Activated CD4-positive, alpha-beta T cell treated with anti-CD3 and anti-CD28 coated beads, Interleukin-2, amount 10 ng/mL, durations not matched to agents 7 days and 5 days (primary cell): ENCODE measurements around the gene RNF13. TPM values are rescaled to one million over a fixed set of nuclear protein-coding genes. Genes with fewer than 3 reads are reported as not detected.

Experiments used
- CTCF ChIA-PET: fragments of 350-600 bp; sonication (Branson Sonifier 250); formaldehyde crosslinking; loops from one replicate; lab custom pipeline; 2021; ENCODE audit warnings: antibody characterized with exemption; lab: Charles Lee
- POLR2A ChIA-PET: fragments of 350-600 bp; sonication (Branson Sonifier 250); formaldehyde crosslinking; loops from one replicate; lab custom pipeline; 2021; ENCODE audit warnings: antibody characterized with exemption; lab: Charles Lee
- DNase-seq: peaks from one replicate; pipeline ENCODE4 v3.0.0-alpha.2; 2020
- H3K27ac Mint-ChIP-seq: one replicate; pipeline ENCODE4 v1.8.0; 2021; ENCODE audit warnings: mild to moderate bottlenecking, moderate library complexity, mixed read lengths
- H3K27me3 Mint-ChIP-seq: one replicate; pipeline ENCODE4 v1.8.0; 2021; ENCODE audit warnings: mixed read lengths
- H3K36me3 Mint-ChIP-seq: one replicate; pipeline ENCODE4 v1.8.0; 2021; ENCODE audit warnings: low read depth, mixed read lengths
- H3K4me1 Mint-ChIP-seq: one replicate; pipeline ENCODE4 v1.8.0; 2021; ENCODE audit warnings: mixed read lengths
- H3K4me3 Mint-ChIP-seq: one replicate; pipeline ENCODE4 v1.8.0; 2021; ENCODE audit warnings: mild to moderate bottlenecking, moderate library complexity, mixed read lengths
- H3K9me3 Mint-ChIP-seq: one replicate; pipeline ENCODE4 v1.8.0; 2021; ENCODE audit warnings: mixed read lengths
- total RNA-seq, 2 experiments: library from RNA; stranded (reverse); gene quantifications; one replicate each; pipeline ENCODE4 v1.2.3, GENCODE V29; 2021

RNF13 gene
- total RNA-seq, 2 experiments from 2014 or later = 33.0 to 45.7 TPM

GRCh38 chr3:149781211-149781610 lies 31.8 kb upstream of the RNF13 start:
- DNase-seq = no peak
- Mint-ChIP-seq H3K27ac (no peak overlapping the region), H3K4me1 (no peaks in the 10 kb centered on the region), H3K36me3 (no peaks in the 10 kb centered on the region), H3K4me3 (no peak overlapping the region), H3K27me3 (peaks cover 5% of the 10 kb centered on the region), H3K9me3 (no peaks in the 10 kb centered on the region)
- POLR2A ChIA-PET = no interaction called here
- CTCF ChIA-PET = interaction anchor here (1.0 kb wide), 1 partner anchor 27 kb away, joined by 3 read pairs; no protein-coding TSS in a partner anchor

DNA sequence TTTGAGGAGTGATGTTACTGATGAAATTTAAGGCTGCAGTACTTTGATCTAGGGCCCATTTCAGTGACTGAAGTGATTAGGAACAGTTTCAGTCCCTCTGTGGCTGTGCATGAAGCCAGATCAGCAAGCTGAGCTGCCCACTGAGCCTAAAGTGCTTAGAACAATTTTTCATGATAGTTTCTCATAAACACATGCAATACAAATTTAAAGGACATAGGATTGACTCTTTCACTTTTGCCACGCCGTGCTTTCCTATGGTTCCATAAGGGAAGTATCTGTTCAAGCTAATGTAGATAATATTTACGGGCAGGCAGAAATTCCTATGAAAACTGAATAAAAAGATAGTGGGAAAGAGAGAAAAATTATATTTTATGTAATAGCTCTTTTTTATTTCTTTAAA lies 31.3 kb upstream of the RNF13 start:
- no peaks in the 10 kb centered on the region for H3K9me3 Mint-ChIP-seq
- H3K4me1 Mint-ChIP-seq = no peaks in the 10 kb centered on the region
- ChIA-PET POLR2A (no interaction called here), CTCF (interaction anchor here (1.0 to 1.4 kb wide), 3 partner anchors 12 to 30 kb away, joined by 3 to 4 read pairs (median 3); no protein-coding TSS in a partner anchor)
- no peaks in the 10 kb centered on the region for H3K36me3 Mint-ChIP-seq
- peaks cover 7% of the 10 kb centered on the region for H3K27me3 Mint-ChIP-seq
- no peak overlapping the region for H3K27ac Mint-ChIP-seq
- DNase-seq = no peak
- no peak overlapping the region for H3K4me3 Mint-ChIP-seq

DNA sequence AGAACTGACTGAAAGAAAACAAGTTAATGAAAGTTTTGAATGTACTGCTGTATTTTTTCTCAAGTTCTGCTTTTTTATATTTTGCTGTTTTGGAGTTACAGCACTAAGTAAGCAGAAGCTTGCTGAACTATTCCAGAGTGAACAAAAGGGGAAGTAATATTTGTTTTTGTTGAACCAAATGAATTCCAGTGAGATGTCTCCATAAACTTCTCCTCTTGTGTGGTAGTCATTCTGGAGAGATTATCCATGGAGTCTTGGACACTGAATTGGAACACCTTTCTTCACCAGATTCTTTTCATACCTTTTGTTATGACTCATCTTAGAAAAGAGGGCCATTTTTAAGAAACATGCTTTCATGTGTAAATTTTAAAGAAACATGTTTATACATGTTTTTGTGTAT lies 29.4 kb upstream of the RNF13 start:
- Mint-ChIP-seq H3K27me3 (peaks cover 16% of the 10 kb centered on the region), H3K36me3 (no peaks in the 10 kb centered on the region), H3K9me3 (no peaks in the 10 kb centered on the region), H3K4me1 (no peaks in the 10 kb centered on the region), H3K4me3 (no peak overlapping the region), H3K27ac (no peak overlapping the region)
- ChIA-PET POLR2A (no interaction called here), CTCF (no interaction called here)
- no peak for DNase-seq

GRCh38 chr3:149784064-149784704 lies 28.8 kb upstream of the RNF13 start:
- Mint-ChIP-seq H3K36me3 (no peaks in the 10 kb centered on the region), H3K27ac (no peak overlapping the region), H3K4me1 (no peaks in the 10 kb centered on the region), H3K4me3 (no peak overlapping the region), H3K27me3 (peaks cover 16% of the 10 kb centered on the region), H3K9me3 (no peaks in the 10 kb centered on the region)
- CTCF ChIA-PET = no interaction called here
- DNase-seq = no peak
- POLR2A ChIA-PET = no interaction called here

DNA sequence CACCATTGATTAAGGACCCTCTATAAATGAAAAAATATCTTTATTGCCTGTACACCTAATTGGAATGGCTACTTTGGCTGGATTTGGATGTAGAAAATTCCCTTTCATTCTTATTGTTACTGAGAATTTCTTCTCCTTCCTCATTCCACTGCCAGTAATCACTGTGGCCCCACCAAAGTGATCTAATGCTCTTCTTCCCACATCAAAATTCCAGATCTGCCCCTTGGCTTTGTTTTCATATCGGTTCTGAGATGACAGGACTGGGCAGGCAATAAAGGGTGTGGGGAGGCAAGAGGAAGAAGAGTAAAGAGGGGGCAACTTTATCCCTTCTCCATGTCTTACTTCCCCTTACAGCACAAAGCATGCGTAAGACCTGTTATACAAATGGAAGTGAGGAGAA lies 22.7 kb upstream of the RNF13 start:
- DNase-seq = no peak
- no peaks in the 10 kb centered on the region for H3K4me1 Mint-ChIP-seq
- no peaks in the 10 kb centered on the region for H3K36me3 Mint-ChIP-seq
- peaks cover 28% of the 10 kb centered on the region for H3K27me3 Mint-ChIP-seq
- CTCF ChIA-PET = no interaction called here
- H3K4me3 Mint-ChIP-seq = no peak overlapping the region
- no peaks in the 10 kb centered on the region for H3K9me3 Mint-ChIP-seq
- H3K27ac Mint-ChIP-seq = no peak overlapping the region
- POLR2A ChIA-PET = no interaction called here

- H3K4me3 Mint-ChIP-seq = no peak overlapping the region
- peaks cover 28% of the 10 kb centered on the region for H3K27me3 Mint-ChIP-seq
- no peak for DNase-seq
- H3K36me3 Mint-ChIP-seq = no peaks in the 10 kb centered on the region
- no peak overlapping the region for H3K27ac Mint-ChIP-seq
- no peaks in the 10 kb centered on the region for H3K9me3 Mint-ChIP-seq
- ChIA-PET POLR2A (no interaction called here), CTCF (no interaction called here)
- no peaks in the 10 kb centered on the region for H3K4me1 Mint-ChIP-seq
Observed at GRCh38 chr3:149790698-149791097, 22.3 kb upstream of the RNF13 start.

- Mint-ChIP-seq H3K27me3 (peaks cover 19% of the 10 kb centered on the region), H3K4me3 (no peak within 1 kb of the TSS), H3K9me3 (no peaks in the 10 kb centered on the region), H3K4me1 (no peaks in the 10 kb centered on the region), H3K36me3 (no peaks in the 10 kb centered on the region), H3K27ac (no peak within 1 kb of the TSS)
- ChIA-PET CTCF (interaction anchor here (0.6 to 1.5 kb wide), 3 partner anchors 15 to 32 kb away, joined by 3 read pairs; no protein-coding TSS in a partner anchor), POLR2A (no interaction called here)
- DNase-seq = no peak
Observed at GRCh38 chr3:149792452-149793270, 20.4 kb upstream of the RNF13 start, which contains the start of gene ANKUB1. Gene ANKUB1, minus strand, starts transcription at chr3:149792554. Its CDS starts 188 bp downstream, at chr3:149792366.

DNA sequence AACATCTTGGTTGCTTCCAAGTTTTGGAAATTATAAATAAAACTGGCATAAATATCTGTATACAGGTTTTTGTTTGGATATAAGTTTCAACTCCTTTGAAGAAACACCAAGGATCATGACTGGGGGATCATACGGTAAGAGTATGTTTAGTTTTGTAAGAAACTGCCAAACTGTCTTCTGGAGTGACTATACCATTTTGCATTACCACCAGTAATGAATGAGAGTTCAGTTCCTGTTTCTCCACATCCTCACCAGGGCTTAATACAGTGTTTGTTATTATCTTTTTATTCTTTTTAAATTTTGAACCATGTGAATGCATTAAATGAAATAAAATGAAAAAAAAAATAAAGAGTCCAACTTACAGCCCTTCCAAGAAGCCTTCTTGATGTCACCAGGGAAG lies 17.0 kb upstream of the RNF13 start:
- DNase-seq = no peak
- Mint-ChIP-seq H3K4me1 (no peaks in the 10 kb centered on the region), H3K27me3 (peaks cover 17% of the 10 kb centered on the region), H3K36me3 (no peaks in the 10 kb centered on the region), H3K27ac (no peak overlapping the region), H3K4me3 (no peak overlapping the region), H3K9me3 (no peaks in the 10 kb centered on the region)
- ChIA-PET POLR2A (no interaction called here), CTCF (no interaction called here)

GRCh38 chr3:149800693-149801092 lies 12.3 kb upstream of the RNF13 start:
- H3K27ac Mint-ChIP-seq = no peak overlapping the region

GRCh38 chr3:149801195-149801594 lies 11.8 kb upstream of the RNF13 start:
- Mint-ChIP-seq H3K9me3 (no peaks in the 10 kb centered on the region), H3K27me3 (peaks cover 23% of the 10 kb centered on the region), H3K36me3 (no peaks in the 10 kb centered on the region), H3K27ac (no peak overlapping the region), H3K4me3 (no peak overlapping the region), H3K4me1 (no peaks in the 10 kb centered on the region)
- DNase-seq = no peak
- POLR2A ChIA-PET = no interaction called here
- CTCF ChIA-PET = interaction anchor here (0.9 kb wide), 1 partner anchor 26 kb away, joined by 3 read pairs; no protein-coding TSS in a partner anchor

More at GRCh38 chr3:149800693-149801092, 12.3 kb upstream of the RNF13 start:
- no peak for DNase-seq
- Mint-ChIP-seq H3K4me3 (no peak overlapping the region), H3K9me3 (no peaks in the 10 kb centered on the region), H3K27me3 (peaks cover 18% of the 10 kb centered on the region), H3K36me3 (no peaks in the 10 kb centered on the region), H3K4me1 (no peaks in the 10 kb centered on the region)
- ChIA-PET CTCF (interaction anchor here (0.9 kb wide), 1 partner anchor 25 kb away, joined by 3 read pairs; no protein-coding TSS in a partner anchor), POLR2A (no interaction called here)

- DNase-seq = no peak
- no peak overlapping the region for H3K4me3 Mint-ChIP-seq
- H3K27ac Mint-ChIP-seq = no peak overlapping the region
- H3K27me3 Mint-ChIP-seq = peaks cover 28% of the 10 kb centered on the region
- ChIA-PET CTCF (no interaction called here), POLR2A (interaction anchor here (0.5 kb wide), 1 partner anchor 400 kb away, joined by 3 read pairs; no protein-coding TSS in a partner anchor)
- no peaks in the 10 kb centered on the region for H3K9me3 Mint-ChIP-seq
- no peaks in the 10 kb centered on the region for H3K36me3 Mint-ChIP-seq
- H3K4me1 Mint-ChIP-seq = no peaks in the 10 kb centered on the region
Observed at GRCh38 chr3:149801639-149802038, 11.4 kb upstream of the RNF13 start.

- no peaks in the 10 kb centered on the region for H3K36me3 Mint-ChIP-seq
- no peak overlapping the region for H3K4me3 Mint-ChIP-seq
- no peaks in the 10 kb centered on the region for H3K9me3 Mint-ChIP-seq
- DNase-seq = no peak
- no peak overlapping the region for H3K27ac Mint-ChIP-seq
- H3K27me3 Mint-ChIP-seq = peaks cover 38% of the 10 kb centered on the region
- POLR2A ChIA-PET = no interaction called here
- CTCF ChIA-PET = no interaction called here
- H3K4me1 Mint-ChIP-seq = peaks cover 4% of the 10 kb centered on the region
Observed at GRCh38 chr3:149806171-149806778, 6.7 kb upstream of the RNF13 start.
